HFF-Myc (cell line): ENCODE data around the gene LYAR.

Experiments
- DNase-seq: peaks from one replicate; pipeline ENCODE4 v3.0.0-alpha.2; 2011; ENCODE audit warnings: low read depth; ENCODE audit errors: extremely low read depth
- H3K4me3 ChIP-seq: replicated peaks from 2 replicates; pipeline ENCODE4 v1.5.1; 2011; ENCODE audit warnings: low read depth, mild to moderate bottlenecking, control low read depth, low read length
- CTCF ChIP-seq: IDR thresholded peaks from 2 replicates; pipeline ENCODE4 v1.5.1; 2012; ENCODE audit warnings: mild to moderate bottlenecking, low read depth, low read length, control low read depth; ENCODE audit errors: missing control alignments

LYAR gene

DNA sequence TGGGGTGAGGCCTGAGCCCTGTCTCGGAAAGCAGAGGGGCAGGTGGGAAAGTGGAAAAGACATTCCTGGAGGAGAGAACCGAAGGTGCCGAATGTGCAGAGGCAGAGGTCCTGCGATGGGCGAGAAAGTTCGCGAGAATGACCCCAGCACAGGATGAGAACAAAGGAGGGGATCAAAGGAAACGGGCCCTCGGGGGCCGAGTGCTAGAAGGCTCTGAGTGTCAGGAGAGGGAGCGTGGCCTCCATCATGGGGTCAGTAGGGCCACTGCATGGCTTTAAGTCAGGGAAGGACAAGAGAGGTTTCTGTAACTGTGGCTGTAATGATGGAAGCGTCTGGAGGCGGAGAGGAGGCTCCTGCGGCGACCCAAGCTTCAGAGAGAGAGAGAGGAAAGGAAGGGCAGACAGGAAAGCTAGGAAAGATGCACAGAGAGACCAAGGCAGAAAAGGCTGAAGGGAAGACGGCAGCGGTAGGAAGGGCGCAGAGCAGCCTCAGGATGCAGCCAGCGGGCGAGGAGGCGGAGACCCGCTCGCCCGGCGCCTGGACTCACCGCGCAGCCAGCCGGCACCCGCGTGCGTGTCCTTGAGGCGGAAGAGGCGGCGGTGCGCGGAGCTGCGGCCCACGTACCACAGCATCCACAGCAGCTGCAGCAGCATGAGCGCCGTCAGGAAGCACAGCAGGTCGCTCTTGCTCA is 63.9 kb downstream of the LYAR start:
- H3K4me3 ChIP-seq = no peak overlapping the region
- no peak for TF ChIP-seq CTCF
- DNase-seq = no peak
